Measurements from ENCODE around the gene PRKAG2. TPM values are rescaled to one million over a fixed set of nuclear protein-coding genes. Genes with fewer than 3 reads are reported as not detected.
A peak's percentile ranks its signal among the peaks of the same experiment; 100 is the strongest.

The PRKAG2 gene
- total RNA-seq, 4 donors from 2014 or later = 25.1 to 57.8 (median 46.7) TPM

- DNase-seq = peak; percentile 35
- Histone ChIP-seq H3K4me3 (no peak overlapping the region), H3K36me3 (no peaks in the 10 kb centered on the region), H3K27me3 (no peaks in the 10 kb centered on the region), H3K4me1 (peaks cover 0 to 11% (median 8%) of the 10 kb centered on the region in 4 donors), H3K9me3 (no peaks in the 10 kb centered on the region), H3K27ac (peak overlapping the region in 2 of 4 donors; percentile 9 to 14)
- 37 to 57% methylated on average over 5 to 17 of the region's 17 CpGs for WGBS, 2 donors (ENCODE audit: low coverage in 1 of 2)
- intact Hi-C loops (cut with DNase I; ENCODE audit: low total_unique reads) (no loop called here), in situ Hi-C loops (cut with MboI; ENCODE audit: low pct_ligation_motif_present in 1 of 4, low pct_unique_long_range_greater_than_20kb in 1 of 4, low sequenced_read_pairs in 3 of 4) (no loop called here)
- no peak for TF ChIP-seq CTCF (IDR thresholded peaks at IDR 0.05)
- TF ChIP-seq POLR2A (IDR thresholded peaks at IDR 0.05) = no peak
Observed at GRCh38 chr7:151838861-151839381, 38.0 kb downstream of the PRKAG2 start.

GRCh38 chr7:151838072-151838471 is 38.8 kb downstream of the PRKAG2 start:
- Histone ChIP-seq H3K27me3 (no peaks in the 10 kb centered on the region), H3K9me3 (no peaks in the 10 kb centered on the region), H3K4me3 (no peak overlapping the region), H3K4me1 (peaks cover 0 to 11% (median 8%) of the 10 kb centered on the region in 4 donors), H3K36me3 (no peaks in the 10 kb centered on the region), H3K27ac (peak overlapping the region in 2 of 4 donors; percentile 3 to 19)
- WGBS, 2 donors (ENCODE audit: low coverage in 1 of 2) = 88% methylated on average over 5 of the region's 7 CpGs; no CpG with 5 or more reads in 1 of the 2 donors
- in situ Hi-C loops (cut with MboI; ENCODE audit: low pct_ligation_motif_present in 1 of 4, low pct_unique_long_range_greater_than_20kb in 1 of 4, low sequenced_read_pairs in 3 of 4) = no loop called here
- DNase-seq = no peak
- TF ChIP-seq CTCF (IDR thresholded peaks at IDR 0.05) (no peak), POLR2AphosphoS5 (IDR thresholded peaks at IDR 0.05) (no peak), EP300 (IDR thresholded peaks at IDR 0.05; ENCODE audit: low read depth) (no peak), POLR2A (IDR thresholded peaks at IDR 0.05) (no peak)
- intact Hi-C loops (cut with DNase I; ENCODE audit: low total_unique reads) = no loop called here

- intact Hi-C loops (cut with DNase I; ENCODE audit: low total_unique reads) = no loop called here
- WGBS, 2 donors (ENCODE audit: low coverage in 1 of 2) = 88% methylated on average over 14 to 24 of the region's 25 CpGs
- H3K27ac ChIP-seq = peak overlapping the region in 1 of 4 donors; percentile 3
- no peak overlapping the region for H3K4me3 ChIP-seq
- no peaks in the 10 kb centered on the region for H3K9me3 ChIP-seq
- no peaks in the 10 kb centered on the region for H3K36me3 ChIP-seq
- TF ChIP-seq POLR2AphosphoS5 (IDR thresholded peaks at IDR 0.05) = no peak
- TF ChIP-seq EP300 (IDR thresholded peaks at IDR 0.05; ENCODE audit: low read depth) = no peak
- no peak for TF ChIP-seq CTCF (IDR thresholded peaks at IDR 0.05)
- TF ChIP-seq POLR2A (IDR thresholded peaks at IDR 0.05) = no peak
- peaks cover 0 to 11% (median 8%) of the 10 kb centered on the region in 4 donors for H3K4me1 ChIP-seq
- no peak for DNase-seq
- in situ Hi-C loops (cut with MboI; ENCODE audit: low pct_ligation_motif_present in 1 of 4, low pct_unique_long_range_greater_than_20kb in 1 of 4, low sequenced_read_pairs in 3 of 4) = no loop called here
- no peaks in the 10 kb centered on the region for H3K27me3 ChIP-seq
Observed at GRCh38 chr7:151837285-151838042, 39.5 kb downstream of the PRKAG2 start.

GRCh38 chr7:151836927-151837205 is 40.0 kb downstream of the PRKAG2 start:
- Histone ChIP-seq H3K4me1 (peaks cover 0 to 11% (median 8%) of the 10 kb centered on the region in 4 donors), H3K27me3 (no peaks in the 10 kb centered on the region), H3K4me3 (no peak overlapping the region), H3K36me3 (no peaks in the 10 kb centered on the region), H3K9me3 (no peaks in the 10 kb centered on the region), H3K27ac (no peak overlapping the region)
- intact Hi-C loops (cut with DNase I; ENCODE audit: low total_unique reads) (no loop called here), in situ Hi-C loops (cut with MboI; ENCODE audit: low pct_ligation_motif_present in 1 of 4, low pct_unique_long_range_greater_than_20kb in 1 of 4, low sequenced_read_pairs in 3 of 4) (no loop called here)
- DNase-seq = no peak
- WGBS, 2 donors (ENCODE audit: low coverage in 1 of 2) = 80 to 90% methylated on average over 1 to 12 of the region's 12 CpGs
- TF ChIP-seq POLR2A (IDR thresholded peaks at IDR 0.05) (no peak), EP300 (IDR thresholded peaks at IDR 0.05; ENCODE audit: low read depth) (no peak), POLR2AphosphoS5 (IDR thresholded peaks at IDR 0.05) (no peak), CTCF (IDR thresholded peaks at IDR 0.05) (no peak)

All from transverse colon (tissue), 4 donors.